Stimulated activated CD4-positive, alpha-beta T cell treated with anti-CD3 and anti-CD28 coated beads, Interleukin-15, amount 100 ng/mL, for 1 hour (primary cell): Measurements from ENCODE around the gene TBRG1.

Experiments
- DNase-seq, 2 donors: peaks; one replicate each; pipeline ENCODE4 v3.0.0-alpha.2; 2020; ENCODE audit warnings: low read depth in 1 of 2, low spot score in 1 of 2

Gene TBRG1

GRCh38 chr11:124658501-124658900, 35.8 kb downstream of the TBRG1 start:
- no peak for DNase-seq

GRCh38 chr11:124658986-124659385, 36.3 kb downstream of the TBRG1 start:
- DNase-seq, result no peak

DNA sequence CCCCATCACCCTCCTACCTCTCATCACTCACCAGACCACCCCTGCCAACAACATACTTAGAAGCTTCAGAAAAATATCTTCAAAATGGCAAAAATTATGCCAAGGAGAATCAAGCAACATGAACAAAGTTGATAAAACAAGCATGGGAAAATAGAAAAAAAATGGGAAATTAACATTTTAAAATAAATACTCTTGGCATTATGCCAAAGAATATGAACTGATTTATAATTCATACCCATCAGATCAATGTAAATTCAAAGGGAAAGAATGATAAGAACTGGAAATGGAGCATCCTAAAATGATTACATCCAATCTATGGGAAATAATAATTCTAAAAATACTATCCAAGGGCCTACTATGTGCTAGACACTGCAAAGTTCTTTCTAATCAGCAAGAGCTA, 38.9 kb downstream of the TBRG1 start:
- DNase-seq, result no peak

DNA sequence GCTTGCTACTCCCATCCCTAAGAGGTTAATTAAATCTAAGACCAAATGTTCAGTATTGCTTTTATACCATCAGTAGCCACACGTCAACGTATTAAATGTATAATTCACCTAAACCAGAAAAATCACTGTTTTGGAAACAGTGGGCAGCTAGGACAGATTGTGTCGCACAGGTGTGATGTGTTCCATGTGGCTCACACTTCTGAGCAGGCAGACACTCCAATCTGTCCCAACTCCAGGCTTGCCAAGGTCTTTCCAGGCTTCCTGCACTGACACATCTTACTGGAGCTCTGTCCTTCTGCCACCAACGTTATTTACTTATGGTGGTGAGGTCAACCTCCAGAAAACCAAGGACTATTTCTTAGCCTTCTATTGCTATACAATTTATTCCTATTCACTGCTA, 39.4 kb downstream of the TBRG1 start:
- DNase-seq, result no peak

- DNase-seq, result no peak
These were observed 41.2 kb downstream of the TBRG1 start for GRCh38 chr11:124663861-124664260.

- no peak for DNase-seq
These were observed 44.9 kb downstream of the TBRG1 start for GRCh38 chr11:124667601-124668000.

GRCh38 chr11:124669193-124669592, 46.5 kb downstream of the TBRG1 start:
- DNase-seq, result no peak

GRCh38 chr11:124670732-124671131, 48.1 kb downstream of the TBRG1 start:
- DNase-seq, result peak in 1 of 2 donors; percentile 9

DNA sequence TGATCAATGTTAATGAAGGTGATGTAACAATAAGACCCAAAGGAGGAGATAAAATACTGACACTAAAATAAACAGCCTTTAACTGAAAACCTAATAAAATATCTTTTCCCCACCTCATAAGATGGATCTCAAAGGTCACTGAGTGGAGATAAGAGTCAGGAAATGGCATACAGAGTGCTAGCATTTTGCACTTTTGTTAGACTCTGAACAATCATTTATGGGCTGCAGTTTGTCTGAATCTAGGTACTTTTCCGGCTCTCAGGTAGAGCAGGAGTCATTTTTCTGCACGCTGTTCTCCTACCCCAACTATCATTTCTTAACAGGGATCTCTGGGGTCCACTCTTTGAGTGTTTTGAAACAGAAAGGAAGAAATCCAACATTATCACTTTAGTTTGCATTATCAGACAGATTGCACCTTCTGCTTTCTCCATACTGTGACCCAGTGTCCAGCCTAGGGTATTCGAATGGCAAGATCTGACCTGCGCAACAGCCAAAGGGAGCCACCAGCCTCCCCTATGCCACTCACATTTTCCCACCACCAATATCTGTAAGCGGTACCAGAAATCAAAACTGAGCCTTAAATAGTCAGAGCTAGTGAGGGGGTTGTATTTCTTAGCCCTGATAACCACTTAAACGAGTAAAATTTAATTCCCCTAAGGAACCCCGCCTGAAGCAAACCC, 50.0 kb downstream of the TBRG1 start:
- no peak for DNase-seq

GRCh38 chr11:124673333-124674167, 50.9 kb downstream of the TBRG1 start, which contains the start of the genes SIAE and SPA17:
SIAE (minus strand) TSS chr11:124673739; CDS start chr11:124673708, 31 bp downstream.
SPA17 (plus strand) TSS chr11:124673904; CDS start chr11:124675265, 1,361 bp downstream.
- peak; percentile 73 to 74 for DNase-seq

DNA sequence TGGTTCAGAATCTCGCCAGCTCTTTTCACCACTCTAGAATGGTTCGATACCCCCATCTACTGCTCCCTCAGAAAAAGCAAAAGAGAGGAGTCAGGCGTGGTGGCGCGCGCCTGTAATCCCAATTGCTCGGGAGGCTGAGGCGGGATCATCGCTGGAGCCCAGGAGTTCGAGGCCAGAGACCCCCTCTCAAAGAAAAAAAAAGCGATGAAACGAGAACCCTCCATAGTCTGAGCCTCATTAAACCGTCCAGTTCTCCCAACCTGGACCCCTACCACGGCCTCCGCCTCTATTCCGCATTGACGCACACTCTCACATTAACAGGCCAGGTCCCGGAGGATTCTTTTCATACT, 51.5 kb downstream of the TBRG1 start:
- no peak for DNase-seq

GRCh38 chr11:124674571-124674970, 51.9 kb downstream of the TBRG1 start:
- no peak for DNase-seq

DNA sequence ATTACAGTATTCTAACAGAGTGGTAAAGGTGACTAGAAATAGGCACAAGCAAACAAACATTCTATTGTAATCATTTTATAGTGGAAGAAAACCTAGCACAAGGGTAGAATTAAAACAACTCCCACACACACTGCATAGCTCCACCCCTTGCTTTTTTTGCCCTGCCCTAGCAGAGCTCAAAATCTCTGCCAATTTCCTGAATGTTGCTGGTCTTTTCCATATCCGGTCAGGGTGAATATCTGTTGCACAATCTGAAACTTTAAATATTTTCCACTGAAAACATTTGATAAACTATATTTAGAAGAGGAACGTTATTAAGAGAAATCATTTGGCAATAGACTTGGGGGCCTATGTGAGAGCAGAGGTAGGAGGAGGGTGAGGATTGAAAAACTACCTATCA, 53.7 kb downstream of the TBRG1 start:
- no peak for DNase-seq

DNA sequence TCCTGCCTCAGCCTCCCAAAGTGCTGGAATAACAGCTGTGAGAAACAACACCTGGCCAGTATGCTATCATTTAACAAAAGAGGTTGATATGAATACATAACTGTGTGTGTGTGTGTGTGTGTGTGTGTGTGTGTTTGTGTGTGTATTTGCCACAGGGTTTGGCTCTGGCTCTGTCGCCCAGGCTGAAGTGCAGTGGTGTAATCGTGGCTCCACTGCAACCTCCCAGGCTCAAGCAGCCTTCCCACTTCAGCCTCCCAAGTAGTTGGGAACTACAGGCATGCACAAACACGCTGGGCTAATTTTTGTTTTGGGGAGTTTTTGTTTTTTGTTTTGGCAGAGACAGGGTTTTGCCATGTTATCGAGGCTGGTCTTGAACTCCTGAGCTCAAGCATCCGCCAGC, 55.8 kb downstream of the TBRG1 start:
- DNase-seq, result no peak

GRCh38 chr11:124681421-124681820, 58.8 kb downstream of the TBRG1 start:
- no peak for DNase-seq

DNA sequence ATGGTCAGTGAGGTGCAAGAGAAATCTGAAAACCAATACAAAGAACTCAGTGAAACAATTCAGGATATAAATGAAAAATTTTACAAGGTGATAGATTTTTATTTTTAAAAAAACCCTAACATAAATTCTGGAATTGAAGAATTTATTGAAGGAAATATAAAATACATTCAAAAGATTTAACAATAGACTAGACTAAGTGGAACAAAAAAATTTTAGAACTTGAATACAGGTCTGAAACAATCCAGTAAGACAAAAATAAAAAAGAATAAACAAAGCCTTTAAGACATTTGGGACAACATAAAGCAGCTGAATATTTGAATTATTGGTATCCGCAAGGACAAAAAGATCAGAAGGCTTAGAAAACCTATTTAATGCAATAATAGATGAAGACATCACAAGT, 59.8 kb downstream of the TBRG1 start:
- no peak for DNase-seq
